SK-N-SH (cell line): ENCODE results near the gene FHDC1. TPM values are rescaled to one million over a fixed set of nuclear protein-coding genes. Genes with fewer than 3 reads are reported as not detected.

Experiments used
- CTCF ChIA-PET: fragments of 300-600, 350-600 bp; formaldehyde crosslinking; extraction: SDS; loops from one replicate; lab custom pipeline; 2021; lab: Yijun Ruan, JAX
- POLR2A ChIA-PET: fragments of 350-600 bp; sonication (Branson Sonifier 250); formaldehyde crosslinking; extraction: SDS; loops from one replicate; lab custom pipeline; 2020; ENCODE audit warnings: antibody characterized with exemption, inconsistent platforms; lab: Yijun Ruan, JAX
- DNase-seq: peaks from one replicate; pipeline ENCODE4 v3.0.0; 2012
- H2AFZ ChIP-seq: fragments of 200-600 bp; sonication (generic); 2 replicates; pipeline ENCODE4 v1.8.1; 2016; ENCODE audit warnings: antibody characterized with exemption, mild to moderate bottlenecking, low read depth
- H3F3A ChIP-seq: fragments of 200-600 bp; sonication (generic); replicated peaks from 2 replicates; pipeline ENCODE3; 2016; ENCODE audit warnings: antibody characterized with exemption, mild to moderate bottlenecking; ENCODE audit not compliant: insufficient read depth
- H3K27ac ChIP-seq, 2 experiments: fragments of 200-500 bp in 1 of 2; fragments of 200-600 bp in 1 of 2; sonication (Bioruptor generic) in 1 of 2; sonication (generic), shearing (Covaris generic) in 1 of 2; 2 replicates each; pipeline versions ENCODE4 v1.5.1 to v1.6.1; 2014 to 2016; ENCODE audit warnings: low read depth in 2 of 2, inconsistent platforms in 1 of 2, low read length in 1 of 2, mild to moderate bottlenecking in 1 of 2, mixed read lengths in 1 of 2
- H3K27me3 ChIP-seq: fragments of 200-600 bp; sonication (generic), shearing (Covaris generic); 2 replicates; pipeline ENCODE4 v1.6.1; 2016; ENCODE audit warnings: mixed run types; ENCODE audit not compliant: insufficient read depth
- H3K36me3 ChIP-seq, 2 experiments: fragments of 200-500 bp in 1 of 2; fragments of 200-600 bp in 1 of 2; sonication (Bioruptor generic) in 1 of 2; sonication (generic) in 1 of 2; replicated peaks in 1 of 2; 2 replicates each; pipeline versions ENCODE3 to v1.5.1; 2014 to 2016; ENCODE audit warnings: low read length in 1 of 2, mild to moderate bottlenecking in 1 of 2; ENCODE audit not compliant: insufficient read depth in 2 of 2, control insufficient read depth in 1 of 2
- H3K4me1 ChIP-seq, 2 experiments: fragments of 200-500 bp in 1 of 2; fragments of 200-600 bp in 1 of 2; sonication (Bioruptor generic) in 1 of 2; sonication (generic), shearing (Covaris generic) in 1 of 2; 2 replicates each; pipeline versions ENCODE4 v1.5.1 to v1.6.1; 2014 to 2016; ENCODE audit warnings: low read depth in 1 of 2, low read length in 1 of 2, mixed run types in 1 of 2; ENCODE audit not compliant: insufficient read depth in 2 of 2, control insufficient read depth in 1 of 2
- H3K4me2 ChIP-seq: fragments of 200-600 bp; sonication (generic), shearing (Covaris generic); 2 replicates; pipeline ENCODE4 v1.6.1; 2017; ENCODE audit warnings: mixed run types
- H3K4me3 ChIP-seq, 2 experiments: fragments of 200-500 bp in 1 of 2; fragments of 200-600 bp in 1 of 2; sonication (Bioruptor generic) in 1 of 2; sonication (generic), shearing (Covaris generic) in 1 of 2; 2 replicates each; pipeline versions ENCODE4 v1.5.1 to v1.8.1; 2014 to 2016; ENCODE audit warnings: low read depth in 2 of 2, inconsistent platforms in 1 of 2, low read length in 1 of 2, mild to moderate bottlenecking in 1 of 2, mixed read lengths in 1 of 2, moderate library complexity in 1 of 2
- H3K79me2 ChIP-seq: fragments of 200-600 bp; sonication (generic); 2 replicates; pipeline ENCODE4 v1.8.1; 2017; ENCODE audit warnings: mild to moderate bottlenecking; ENCODE audit not compliant: insufficient read depth
- H3K9ac ChIP-seq: fragments of 200-600 bp; sonication (generic); 2 replicates; pipeline ENCODE4 v1.6.1; 2017; ENCODE audit warnings: mixed run types
- H3K9me2 ChIP-seq: fragments of 200-600 bp; sonication (generic); 2 replicates; pipeline ENCODE4 v1.6.1; 2017; ENCODE audit warnings: mixed run types
- H3K9me3 ChIP-seq: fragments of 200-600 bp; sonication (generic); 2 replicates; pipeline ENCODE4 v1.6.1; 2017; ENCODE audit warnings: mixed run types, mild to moderate bottlenecking, moderate library complexity
- H4K20me1 ChIP-seq: fragments of 200-600 bp; sonication (generic); 2 replicates; pipeline ENCODE4 v1.6.1; 2017; ENCODE audit warnings: mild to moderate bottlenecking, mixed run types; ENCODE audit not compliant: insufficient read depth
- ELF1 ChIP-seq: IDR thresholded peaks from 2 replicates; pipeline ENCODE4 v1.4.0; 2012
- NRF1 ChIP-seq: IDR thresholded peaks from 2 replicates; pipeline ENCODE4 v1.6.1; 2012; ENCODE audit warnings: low read depth, mild to moderate bottlenecking, low read length
- POLR2AphosphoS5 ChIP-seq: IDR thresholded peaks from 2 replicates; pipeline ENCODE4 v1.6.1; 2012; ENCODE audit warnings: low read depth, low read length
- RFX5 ChIP-seq: IDR thresholded peaks from 2 replicates; pipeline ENCODE4 v1.6.1; 2012; ENCODE audit warnings: mild to moderate bottlenecking, improper control_type of control experiment, low read length
- TAF1 ChIP-seq: IDR thresholded peaks from 2 replicates; pipeline ENCODE4 v1.6.1; 2012; ENCODE audit warnings: low read depth, mild to moderate bottlenecking, low read length, moderate library complexity, borderline replicate concordance
- WGBS: methylation state at CpG from one replicate; pipeline ENCODE4 v1.1.6; 2017; ENCODE audit warnings: low lambda C conversion rate; 5-methylcytosine and 5-hydroxymethylcytosine counted together
- polyA plus RNA-seq, 3 experiments: library from polyadenylated mRNA; depleted of rRNA; stranded (reverse); fragments of >200 nt; gene quantifications; 2 replicates each; pipeline ENCODE4 v1.2.3, GENCODE V29; 2012
- TF ChIP-seq, protein P1 (sequence below): fragments of 200-600 bp; sonication (generic); IDR thresholded peaks from 2 replicates; pipeline ENCODE4 v1.6.1; 2017; ENCODE audit warnings: antibody characterized with exemption, mild to moderate bottlenecking, moderate library complexity
- TF ChIP-seq, protein P2 (sequence below): fragments of 150-350 bp; IDR thresholded peaks from 2 replicates; pipeline ENCODE4 v1.6.1; 2016; ENCODE audit warnings: mild to moderate bottlenecking, low read depth, low read length
- TF ChIP-seq, protein P3 (sequence below): IDR thresholded peaks from 2 replicates; pipeline ENCODE4 v1.4.0; 2012; ENCODE audit warnings: low read depth, borderline replicate concordance
- TF ChIP-seq, protein P4 (sequence below): fragments of 150-350 bp; IDR thresholded peaks from 2 replicates; pipeline ENCODE4 v1.6.1; 2017; ENCODE audit warnings: antibody characterized with exemption, low read length, low read depth, borderline replicate concordance

Gene FHDC1
- polyA plus RNA-seq, 1 of the 3 experiments (the other 2 are of a cell fraction): 0.02 TPM

DNA sequence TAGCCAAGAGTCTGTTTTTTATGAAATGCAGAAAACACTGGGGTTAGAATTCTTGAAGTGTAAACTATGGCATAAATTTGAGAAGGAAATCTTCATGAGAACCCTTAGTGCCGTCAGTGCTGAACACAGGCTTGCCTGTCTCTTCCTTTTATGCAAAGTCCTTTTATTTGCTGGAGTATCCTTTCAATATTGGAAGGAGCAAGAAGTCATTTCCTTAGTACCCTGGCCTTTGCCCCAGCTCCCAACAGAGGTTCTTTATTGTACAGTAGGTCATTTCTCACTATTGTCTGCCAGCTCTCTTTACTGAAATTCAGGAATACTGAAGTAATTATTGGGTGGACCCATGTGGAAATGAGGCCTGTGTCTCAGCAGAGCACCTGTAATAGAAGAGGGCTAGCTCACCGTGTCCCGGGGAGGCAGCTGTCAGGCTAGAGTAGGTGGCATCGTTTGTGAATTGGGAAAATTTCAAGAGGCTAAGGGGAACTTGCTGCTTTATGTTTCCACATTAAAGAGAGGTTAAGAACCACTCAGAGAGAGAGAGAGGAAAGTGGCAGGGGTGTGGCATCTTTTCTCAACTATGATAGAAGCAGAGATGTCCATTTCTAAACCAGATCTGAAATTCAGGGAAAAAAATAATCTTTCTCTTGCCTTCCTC, 8.7 kb downstream of the FHDC1 start:
- peaks cover 4% of the 10 kb centered on the region for H3K27me3 ChIP-seq
- WGBS: 62% methylated on average over 4 of the region's 4 CpGs
- ChIA-PET POLR2A (no interaction called here), CTCF (interaction anchor here (1.0 to 1.5 kb wide), 3 partner anchors 10 to 183 kb away, joined by 3 to 10 read pairs (median 5); no protein-coding TSS in a partner anchor)
- no peaks in the 10 kb centered on the region for H3K9me2 ChIP-seq
- no peak overlapping the region for H3K9ac ChIP-seq
- H3K4me2 ChIP-seq: no peak overlapping the region
- no peaks in the 10 kb centered on the region for H3K36me3 ChIP-seq
- no peaks in the 10 kb centered on the region for H3K79me2 ChIP-seq
- DNase-seq: no peak
- H3K9me3 ChIP-seq: no peaks in the 10 kb centered on the region
- no peaks in the 10 kb centered on the region for H4K20me1 ChIP-seq
- H3F3A ChIP-seq: no peaks in the 10 kb centered on the region
- H3K4me3 ChIP-seq: no peak overlapping the region
- TF ChIP-seq, protein P1, sequence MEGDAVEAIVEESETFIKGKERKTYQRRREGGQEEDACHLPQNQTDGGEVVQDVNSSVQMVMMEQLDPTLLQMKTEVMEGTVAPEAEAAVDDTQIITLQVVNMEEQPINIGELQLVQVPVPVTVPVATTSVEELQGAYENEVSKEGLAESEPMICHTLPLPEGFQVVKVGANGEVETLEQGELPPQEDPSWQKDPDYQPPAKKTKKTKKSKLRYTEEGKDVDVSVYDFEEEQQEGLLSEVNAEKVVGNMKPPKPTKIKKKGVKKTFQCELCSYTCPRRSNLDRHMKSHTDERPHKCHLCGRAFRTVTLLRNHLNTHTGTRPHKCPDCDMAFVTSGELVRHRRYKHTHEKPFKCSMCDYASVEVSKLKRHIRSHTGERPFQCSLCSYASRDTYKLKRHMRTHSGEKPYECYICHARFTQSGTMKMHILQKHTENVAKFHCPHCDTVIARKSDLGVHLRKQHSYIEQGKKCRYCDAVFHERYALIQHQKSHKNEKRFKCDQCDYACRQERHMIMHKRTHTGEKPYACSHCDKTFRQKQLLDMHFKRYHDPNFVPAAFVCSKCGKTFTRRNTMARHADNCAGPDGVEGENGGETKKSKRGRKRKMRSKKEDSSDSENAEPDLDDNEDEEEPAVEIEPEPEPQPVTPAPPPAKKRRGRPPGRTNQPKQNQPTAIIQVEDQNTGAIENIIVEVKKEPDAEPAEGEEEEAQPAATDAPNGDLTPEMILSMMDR: no peak
- TF ChIP-seq RFX5 (no peak), POLR2AphosphoS5 (no peak), NRF1 (no peak), TAF1 (no peak), ELF1 (no peak)
- TF ChIP-seq, protein P2, sequence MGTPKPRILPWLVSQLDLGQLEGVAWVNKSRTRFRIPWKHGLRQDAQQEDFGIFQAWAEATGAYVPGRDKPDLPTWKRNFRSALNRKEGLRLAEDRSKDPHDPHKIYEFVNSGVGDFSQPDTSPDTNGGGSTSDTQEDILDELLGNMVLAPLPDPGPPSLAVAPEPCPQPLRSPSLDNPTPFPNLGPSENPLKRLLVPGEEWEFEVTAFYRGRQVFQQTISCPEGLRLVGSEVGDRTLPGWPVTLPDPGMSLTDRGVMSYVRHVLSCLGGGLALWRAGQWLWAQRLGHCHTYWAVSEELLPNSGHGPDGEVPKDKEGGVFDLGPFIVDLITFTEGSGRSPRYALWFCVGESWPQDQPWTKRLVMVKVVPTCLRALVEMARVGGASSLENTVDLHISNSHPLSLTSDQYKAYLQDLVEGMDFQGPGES: no peak
- TF ChIP-seq, protein P3, sequence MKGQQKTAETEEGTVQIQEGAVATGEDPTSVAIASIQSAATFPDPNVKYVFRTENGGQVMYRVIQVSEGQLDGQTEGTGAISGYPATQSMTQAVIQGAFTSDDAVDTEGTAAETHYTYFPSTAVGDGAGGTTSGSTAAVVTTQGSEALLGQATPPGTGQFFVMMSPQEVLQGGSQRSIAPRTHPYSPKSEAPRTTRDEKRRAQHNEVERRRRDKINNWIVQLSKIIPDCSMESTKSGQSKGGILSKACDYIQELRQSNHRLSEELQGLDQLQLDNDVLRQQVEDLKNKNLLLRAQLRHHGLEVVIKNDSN: no peak
- TF ChIP-seq, protein P4, sequence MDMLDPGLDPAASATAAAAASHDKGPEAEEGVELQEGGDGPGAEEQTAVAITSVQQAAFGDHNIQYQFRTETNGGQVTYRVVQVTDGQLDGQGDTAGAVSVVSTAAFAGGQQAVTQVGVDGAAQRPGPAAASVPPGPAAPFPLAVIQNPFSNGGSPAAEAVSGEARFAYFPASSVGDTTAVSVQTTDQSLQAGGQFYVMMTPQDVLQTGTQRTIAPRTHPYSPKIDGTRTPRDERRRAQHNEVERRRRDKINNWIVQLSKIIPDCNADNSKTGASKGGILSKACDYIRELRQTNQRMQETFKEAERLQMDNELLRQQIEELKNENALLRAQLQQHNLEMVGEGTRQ: no peak
- H2AFZ ChIP-seq: no peak overlapping the region
- no peak overlapping the region for H3K27ac ChIP-seq
- H3K4me1 ChIP-seq: no peaks in the 10 kb centered on the region; a peak in 2 of 4 replicates

DNA sequence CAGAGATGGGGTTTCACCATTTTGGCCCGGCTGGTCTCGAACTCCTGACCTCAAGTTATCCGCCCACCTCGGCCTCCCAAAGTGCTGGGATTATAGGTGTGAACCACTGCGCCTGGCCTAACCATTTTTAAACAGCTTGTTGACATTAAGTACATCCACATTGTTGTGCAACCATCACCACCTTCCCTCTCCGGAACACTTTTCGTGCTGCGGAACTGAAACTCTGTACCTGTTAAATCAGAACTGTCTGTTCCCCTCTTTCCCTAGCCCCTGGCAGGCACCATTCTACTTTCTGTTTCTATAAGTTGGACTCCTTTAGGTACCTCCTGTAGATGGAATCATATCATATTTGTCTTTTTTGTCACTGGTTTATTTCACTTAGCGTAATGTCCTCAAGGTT, 9.5 kb downstream of the FHDC1 start:
- Histone ChIP-seq H3K9me2 (no peaks in the 10 kb centered on the region), H3K4me3 (no peak overlapping the region), H3F3A (no peaks in the 10 kb centered on the region), H3K4me2 (no peak overlapping the region), H3K27ac (no peak overlapping the region), H3K9me3 (no peaks in the 10 kb centered on the region), H3K9ac (no peak overlapping the region), H2AFZ (no peak overlapping the region), H3K79me2 (no peaks in the 10 kb centered on the region), H3K36me3 (no peaks in the 10 kb centered on the region), H3K4me1 (no peaks in the 10 kb centered on the region; a peak in 2 of 4 replicates), H3K27me3 (peaks cover 4% of the 10 kb centered on the region), H4K20me1 (no peaks in the 10 kb centered on the region)
- no peak for DNase-seq
- TF ChIP-seq TAF1: no peak
- no peak for TF ChIP-seq POLR2AphosphoS5
- CTCF ChIA-PET: interaction anchor here (1.0 kb wide), 1 partner anchor 151 kb away, joined by 3 read pairs; no protein-coding TSS in a partner anchor
- POLR2A ChIA-PET: no interaction called here
- WGBS: 91% methylated on average over 5 of the region's 9 CpGs
